Measurements from ENCODE around the gene MRRF. TPM values are rescaled to one million over a fixed set of nuclear protein-coding genes. Genes with fewer than 3 reads are reported as not detected.

Gene MRRF
- total RNA-seq, 3 donors from 2014 or later, result 46.5 to 65.2 (median 62.4) TPM

DNA sequence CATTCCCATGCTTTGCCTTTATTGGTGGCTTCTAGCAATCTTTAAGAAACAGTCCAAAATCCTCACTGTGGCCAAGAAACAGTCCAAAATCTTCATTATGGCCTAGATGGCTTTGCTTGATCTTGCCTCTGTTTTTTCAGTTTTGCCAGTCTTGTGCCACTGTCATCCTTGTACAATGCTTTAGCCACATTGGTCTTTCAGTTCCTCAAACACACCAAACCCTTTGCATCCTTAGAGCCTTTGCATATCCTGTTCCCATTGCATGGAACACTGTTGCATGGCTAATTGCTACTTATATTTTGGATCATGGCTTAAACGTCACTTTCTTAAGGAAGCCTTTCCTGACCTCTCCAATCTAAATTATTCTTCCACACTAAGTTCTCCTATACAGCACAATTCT lies 22.1 kb downstream of the MRRF start:
- TF ChIP-seq CTCF (IDR thresholded peaks at IDR 0.05), result no peak
- intact Hi-C loops (cut with DNase I, micrococcal nuclease), result loop anchor here in 1 of 2 donors (10.0 kb wide), 1 partner anchor 62 kb away; the partner anchor contains the start of gene LHX6
- no peaks in the 10 kb centered on the region for H3K36me3 ChIP-seq (ENCODE audit: low read depth)
- H3K9me3 ChIP-seq, result no peaks in the 10 kb centered on the region
- ATAC-seq, result no peak
- H3K4me3 ChIP-seq, result no peak overlapping the region
- no peak for DNase-seq
- H3K4me1 ChIP-seq (ENCODE audit: low read depth), result no peaks in the 10 kb centered on the region

DNA sequence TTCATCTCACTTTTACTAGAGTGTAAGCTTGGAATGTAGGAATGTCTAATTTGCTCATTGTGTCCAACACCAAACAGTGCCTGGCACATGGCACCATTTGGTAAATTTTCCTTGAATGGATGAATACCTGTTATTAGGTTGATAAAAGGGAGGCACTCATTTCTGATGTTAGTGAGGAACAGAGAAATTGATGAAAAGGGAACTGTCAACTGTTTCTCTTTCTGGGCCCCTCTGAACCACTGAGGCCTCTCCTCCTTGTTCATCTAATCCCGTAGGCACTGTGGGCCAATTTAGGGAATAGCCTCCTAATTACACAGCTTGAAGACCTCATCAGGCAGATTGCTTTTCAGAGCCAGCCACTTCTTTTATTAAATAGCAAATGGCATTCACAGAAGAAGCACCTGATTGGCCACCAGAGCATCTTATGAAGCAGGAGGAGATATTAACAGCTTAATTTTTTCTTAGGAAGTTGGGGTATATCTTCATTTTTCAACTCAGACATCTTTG lies 22.6 kb downstream of the MRRF start:
- ATAC-seq (no peak), DNase-seq (no peak)
- Histone ChIP-seq H3K36me3 (ENCODE audit: low read depth) (no peaks in the 10 kb centered on the region), H3K9me3 (no peaks in the 10 kb centered on the region), H3K4me3 (no peak overlapping the region), H3K4me1 (ENCODE audit: low read depth) (no peaks in the 10 kb centered on the region)
- intact Hi-C loops (cut with DNase I, micrococcal nuclease), result loop anchor here in 1 of 2 donors (10.0 kb wide), 1 partner anchor 62 kb away; the partner anchor contains the start of gene LHX6
- no peak for TF ChIP-seq CTCF (IDR thresholded peaks at IDR 0.05)

GRCh38 chr9:122291458-122291857 lies 26.8 kb downstream of the MRRF start:
- no peak for TF ChIP-seq CTCF (IDR thresholded peaks at IDR 0.05)
- no peaks in the 10 kb centered on the region for H3K4me1 ChIP-seq (ENCODE audit: low read depth)
- ATAC-seq (no peak), DNase-seq (no peak)
- no peaks in the 10 kb centered on the region for H3K9me3 ChIP-seq
- H3K36me3 ChIP-seq (ENCODE audit: low read depth), result no peaks in the 10 kb centered on the region
- H3K4me3 ChIP-seq, result no peak overlapping the region
- intact Hi-C loops (cut with DNase I, micrococcal nuclease), result no loop called here

DNA sequence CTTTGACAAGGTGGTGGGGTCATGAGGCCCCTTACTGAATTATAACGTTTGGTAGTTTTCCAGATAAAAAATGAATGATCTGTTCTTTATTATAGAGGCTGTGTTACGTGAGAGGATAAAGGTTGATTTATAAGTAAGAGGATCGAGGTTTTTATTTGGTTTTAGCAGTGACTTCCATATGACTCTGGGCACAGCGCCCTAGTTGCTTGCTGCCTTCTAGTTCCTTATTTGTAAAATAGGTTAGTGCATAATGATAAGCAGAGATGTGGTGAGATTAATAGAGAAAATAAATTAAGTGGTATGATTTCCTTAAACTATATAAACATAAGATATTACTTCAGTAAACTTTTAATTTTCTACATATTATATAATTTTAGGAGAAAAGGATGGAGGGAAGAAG lies 29.8 kb downstream of the MRRF start:
- no peaks in the 10 kb centered on the region for H3K36me3 ChIP-seq (ENCODE audit: low read depth)
- TF ChIP-seq CTCF (IDR thresholded peaks at IDR 0.05), result no peak
- no peaks in the 10 kb centered on the region for H3K9me3 ChIP-seq
- no peak for DNase-seq
- no peaks in the 10 kb centered on the region for H3K4me1 ChIP-seq (ENCODE audit: low read depth)
- intact Hi-C loops (cut with DNase I, micrococcal nuclease), result no loop called here
- no peak for ATAC-seq
- no peak overlapping the region for H3K4me3 ChIP-seq

DNA sequence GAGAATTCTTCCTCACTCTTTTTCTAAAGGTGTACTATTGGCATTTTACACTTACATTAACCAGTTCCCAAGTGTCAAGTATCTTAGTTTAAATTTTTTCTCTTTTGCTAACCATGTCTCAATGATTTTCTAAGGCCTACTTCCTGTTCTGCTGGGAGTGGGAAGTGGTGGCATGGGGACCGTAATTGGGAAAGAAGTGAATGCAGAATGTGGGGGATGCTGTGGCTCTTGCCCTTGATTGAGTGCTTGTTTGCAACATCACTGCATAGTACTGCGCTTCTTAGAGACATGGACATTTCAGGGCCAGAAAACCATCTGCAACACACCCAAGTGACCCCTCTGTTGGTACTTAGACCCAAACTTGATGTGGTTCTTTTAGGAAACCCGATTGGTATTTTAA lies 32.8 kb downstream of the MRRF start:
- intact Hi-C loops (cut with DNase I, micrococcal nuclease), result no loop called here
- ATAC-seq (no peak), DNase-seq (no peak)
- Histone ChIP-seq H3K4me3 (no peak overlapping the region), H3K4me1 (ENCODE audit: low read depth) (no peaks in the 10 kb centered on the region), H3K9me3 (no peaks in the 10 kb centered on the region), H3K36me3 (ENCODE audit: low read depth) (no peaks in the 10 kb centered on the region)
- no peak for TF ChIP-seq CTCF (IDR thresholded peaks at IDR 0.05)
